Activated CD4-positive, alpha-beta T cell treated with anti-CD3 and anti-CD28 coated beads for 36 hours (primary cell): ENCODE results near the gene RPL22. TPM values are rescaled to one million over a fixed set of nuclear protein-coding genes. Genes with fewer than 3 reads are reported as not detected.
"Not testable (repeated sequence)": the region's sequence is repeated elsewhere in the genome, so short reads cannot be mapped to it uniquely, and the experiment has no call there.

ENCODE experiments used
- ATAC-seq: fragments of 200-7000 bp; cut with Tn5 transposase; one replicate; pipeline ENCODE4 v1.10.0; 2021; ENCODE audit warnings: mild to moderate bottlenecking, moderate library complexity
- CTCF ChIA-PET: fragments of 350-600 bp; sonication (Branson Sonifier 250); formaldehyde crosslinking; loops from one replicate; lab custom pipeline; 2021; ENCODE audit warnings: antibody characterized with exemption; lab: Charles Lee
- POLR2A ChIA-PET: fragments of 350-600 bp; sonication (Branson Sonifier 250); formaldehyde crosslinking; loops from one replicate; lab custom pipeline; 2021; ENCODE audit warnings: antibody characterized with exemption, inconsistent platforms; lab: Charles Lee
- DNase-seq: peaks from one replicate; pipeline ENCODE4 v3.0.0-alpha.2; 2020
- H3K27ac Mint-ChIP-seq: one replicate; pipeline ENCODE4 v1.8.0; 2021; ENCODE audit warnings: mixed read lengths
- H3K27me3 Mint-ChIP-seq: one replicate; pipeline ENCODE4 v1.8.0; 2021; ENCODE audit warnings: mixed read lengths
- H3K36me3 Mint-ChIP-seq: one replicate; pipeline ENCODE4 v1.8.0; 2021; ENCODE audit warnings: low read depth, mixed read lengths
- H3K4me1 Mint-ChIP-seq: one replicate; pipeline ENCODE4 v1.8.0; 2021; ENCODE audit warnings: mixed read lengths
- H3K4me3 Mint-ChIP-seq: one replicate; pipeline ENCODE4 v1.8.0; 2021; ENCODE audit warnings: mild to moderate bottlenecking, moderate library complexity, mixed read lengths
- H3K9me3 Mint-ChIP-seq: one replicate; pipeline ENCODE4 v1.8.0; 2021; ENCODE audit warnings: low read depth, mixed read lengths
- intact Hi-C, 2 experiments: fragments of 100-400 bp; cut with DNase I in 1 of 2; cut with micrococcal nuclease in 1 of 2; formaldehyde crosslinking; loops; one replicate each; pipeline versions ENCODE4 v1.14.2 to v1.15.1; 2022 to 2024; cut with DNase I, micrococcal nuclease
- total RNA-seq, 2 experiments: library from RNA; stranded (reverse); gene quantifications; one replicate each; pipeline ENCODE4 v1.2.3, GENCODE V29; 2021

RPL22 gene
- total RNA-seq, 2 experiments from 2014 or later, result 392 to 475 TPM

- ChIA-PET POLR2A (no interaction called here), CTCF (no interaction called here)
- H3K4me1 Mint-ChIP-seq, result peaks cover 12% of the 10 kb centered on the region
- H3K36me3 Mint-ChIP-seq, result peaks cover 35% of the 10 kb centered on the region
- H3K4me3 Mint-ChIP-seq, result no peak overlapping the region
- intact Hi-C loops, result loop anchor here in 1 of 2 experiments (10.0 kb wide), 1 partner anchor 551 kb away; the partner anchor contains the start of gene CAMTA1
- DNase-seq, result no peak
- no peak for ATAC-seq
- no peak overlapping the region for H3K27ac Mint-ChIP-seq
- no peaks in the 10 kb centered on the region for H3K9me3 Mint-ChIP-seq
- no peaks in the 10 kb centered on the region for H3K27me3 Mint-ChIP-seq
These were observed 34.0 kb upstream of the RPL22 start for GRCh38 chr1:6233376-6233775.

GRCh38 chr1:6225651-6226050 lies 26.3 kb upstream of the RPL22 start:
- Mint-ChIP-seq H3K36me3 (peaks cover 41% of the 10 kb centered on the region), H3K4me3 (no peak overlapping the region), H3K9me3 (no peaks in the 10 kb centered on the region), H3K27ac (no peak overlapping the region), H3K27me3 (no peaks in the 10 kb centered on the region), H3K4me1 (no peaks in the 10 kb centered on the region)
- ATAC-seq (no peak), DNase-seq (no peak)
- ChIA-PET POLR2A (no interaction called here), CTCF (interaction anchor here (0.6 to 1.0 kb wide), 3 partner anchors 9 to 263 kb away, joined by 3 read pairs; no protein-coding TSS in a partner anchor)
- intact Hi-C loops, result no loop called here

- Mint-ChIP-seq H3K9me3 (no peaks in the 10 kb centered on the region), H3K27ac (no peak overlapping the region), H3K4me3 (no peak overlapping the region), H3K36me3 (peaks cover 41% of the 10 kb centered on the region), H3K4me1 (no peaks in the 10 kb centered on the region), H3K27me3 (no peaks in the 10 kb centered on the region)
- ChIA-PET CTCF (no interaction called here), POLR2A (no interaction called here)
- DNase-seq, result no peak
- intact Hi-C loops, result no loop called here
- no peak for ATAC-seq
These were observed 25.3 kb upstream of the RPL22 start for GRCh38 chr1:6224718-6225117.

- ChIA-PET CTCF (no interaction called here), POLR2A (no interaction called here)
- ATAC-seq (no peak), DNase-seq (no peak)
- Mint-ChIP-seq H3K4me1 (no peaks in the 10 kb centered on the region), H3K4me3 (no peak overlapping the region), H3K36me3 (peaks cover 41% of the 10 kb centered on the region), H3K27me3 (no peaks in the 10 kb centered on the region), H3K9me3 (no peaks in the 10 kb centered on the region), H3K27ac (no peak overlapping the region)
- intact Hi-C loops, result no loop called here
These were observed 24.2 kb upstream of the RPL22 start for GRCh38 chr1:6223617-6224016.

DNA sequence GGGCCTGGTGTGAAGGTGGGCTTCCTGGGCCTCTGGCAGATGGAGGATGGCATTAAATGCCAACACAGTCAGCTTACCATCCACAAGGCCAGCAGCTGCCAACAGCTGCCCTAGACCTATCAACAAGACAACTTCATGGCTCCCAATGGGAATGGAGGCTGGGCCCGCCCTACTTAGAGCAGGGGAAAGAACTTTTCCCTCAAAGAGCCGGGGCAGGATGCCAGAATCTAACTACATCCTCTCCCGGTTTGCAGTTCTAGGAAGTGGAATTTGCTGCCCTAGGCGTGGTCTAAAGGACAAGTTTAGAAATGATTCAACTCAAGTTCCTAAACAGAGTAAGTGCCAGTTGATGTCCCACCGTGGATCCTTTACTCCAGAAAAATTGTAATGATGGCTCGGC lies 23.2 kb upstream of the RPL22 start:
- ChIA-PET POLR2A (no interaction called here), CTCF (no interaction called here)
- H3K4me1 Mint-ChIP-seq, result no peaks in the 10 kb centered on the region
- H3K36me3 Mint-ChIP-seq, result peaks cover 41% of the 10 kb centered on the region
- no peaks in the 10 kb centered on the region for H3K9me3 Mint-ChIP-seq
- intact Hi-C loops, result no loop called here
- H3K27ac Mint-ChIP-seq, result no peak overlapping the region
- ATAC-seq, result no peak
- DNase-seq, result no peak
- no peak overlapping the region for H3K4me3 Mint-ChIP-seq
- no peaks in the 10 kb centered on the region for H3K27me3 Mint-ChIP-seq

GRCh38 chr1:6221210-6221784 lies 21.9 kb upstream of the RPL22 start:
- no peak for DNase-seq
- Mint-ChIP-seq H3K4me1 (no peaks in the 10 kb centered on the region), H3K27me3 (no peaks in the 10 kb centered on the region), H3K9me3 (no peaks in the 10 kb centered on the region), H3K27ac (no peak overlapping the region), H3K4me3 (no peak overlapping the region), H3K36me3 (peaks cover 32% of the 10 kb centered on the region)
- intact Hi-C loops, result no loop called here
- POLR2A ChIA-PET, result interaction anchor here (0.7 kb wide), 1 partner anchor 94 kb away, joined by 3 read pairs; no protein-coding TSS in a partner anchor
- CTCF ChIA-PET, result interaction anchor here (0.8 kb wide), 1 partner anchor 25 kb away, joined by 4 read pairs; no protein-coding TSS in a partner anchor
- no peak for ATAC-seq

DNA sequence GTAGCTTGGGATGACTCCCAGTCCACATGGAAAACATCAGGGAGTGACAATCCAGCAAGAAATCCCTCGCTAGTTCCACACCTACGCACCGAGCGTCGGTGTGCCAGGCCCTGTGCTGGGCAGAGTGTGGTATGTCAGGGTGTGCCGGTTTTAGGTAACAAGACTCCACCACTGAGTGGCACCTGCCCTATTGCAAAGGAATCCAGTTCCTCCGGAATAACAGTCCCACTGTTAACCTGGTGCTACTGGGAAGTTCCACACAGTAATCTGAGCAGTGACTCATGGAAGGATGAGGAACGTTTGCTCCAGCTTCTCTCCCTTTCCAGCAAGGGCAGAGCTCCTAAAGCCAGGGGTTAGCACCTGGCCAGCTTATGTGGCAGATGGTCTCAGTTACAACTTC lies 20.8 kb upstream of the RPL22 start:
- DNase-seq, result no peak
- peaks cover 26% of the 10 kb centered on the region for H3K36me3 Mint-ChIP-seq
- POLR2A ChIA-PET, result no interaction called here
- H3K4me3 Mint-ChIP-seq, result no peak overlapping the region
- no peak for ATAC-seq
- CTCF ChIA-PET, result interaction anchor here (0.6 to 0.8 kb wide), 2 partner anchors 26 to 504 kb away, joined by 3 to 4 read pairs; no protein-coding TSS in a partner anchor
- H3K4me1 Mint-ChIP-seq, result no peaks in the 10 kb centered on the region
- intact Hi-C loops, result no loop called here
- H3K9me3 Mint-ChIP-seq, result no peaks in the 10 kb centered on the region
- H3K27me3 Mint-ChIP-seq, result peaks cover 2% of the 10 kb centered on the region
- no peak overlapping the region for H3K27ac Mint-ChIP-seq

GRCh38 chr1:6219641-6220040 lies 20.2 kb upstream of the RPL22 start:
- H3K27ac Mint-ChIP-seq, DNase-seq, intact Hi-C loops, H3K9me3 Mint-ChIP-seq, H3K4me3 Mint-ChIP-seq, H3K27me3 Mint-ChIP-seq, H3K4me1 Mint-ChIP-seq, ATAC-seq, CTCF ChIA-PET: not testable (repeated sequence)
- POLR2A ChIA-PET, result interaction anchor here (0.6 kb wide), 1 partner anchor 9 kb away, joined by 3 read pairs; no protein-coding TSS in a partner anchor
- H3K36me3 Mint-ChIP-seq, result peaks cover 25% of the 10 kb centered on the region

GRCh38 chr1:6218375-6219164 lies 19.2 kb upstream of the RPL22 start:
- no peak for DNase-seq
- peaks cover 2% of the 10 kb centered on the region for H3K27me3 Mint-ChIP-seq
- ChIA-PET POLR2A (no interaction called here), CTCF (interaction anchor here (0.6 to 1.9 kb wide), 2 partner anchors 14 to 204 kb away, joined by 3 to 5 read pairs; no protein-coding TSS in a partner anchor)
- no peaks in the 10 kb centered on the region for H3K9me3 Mint-ChIP-seq
- H3K4me3 Mint-ChIP-seq, result no peak overlapping the region
- ATAC-seq, result no peak
- H3K36me3 Mint-ChIP-seq, result peaks cover 15% of the 10 kb centered on the region
- no peaks in the 10 kb centered on the region for H3K4me1 Mint-ChIP-seq
- no peak overlapping the region for H3K27ac Mint-ChIP-seq
- intact Hi-C loops, result no loop called here

- H3K4me1 Mint-ChIP-seq, result peaks cover 3% of the 10 kb centered on the region
These were observed 13.0 kb upstream of the RPL22 start for GRCh38 chr1:6212193-6212959.

DNA sequence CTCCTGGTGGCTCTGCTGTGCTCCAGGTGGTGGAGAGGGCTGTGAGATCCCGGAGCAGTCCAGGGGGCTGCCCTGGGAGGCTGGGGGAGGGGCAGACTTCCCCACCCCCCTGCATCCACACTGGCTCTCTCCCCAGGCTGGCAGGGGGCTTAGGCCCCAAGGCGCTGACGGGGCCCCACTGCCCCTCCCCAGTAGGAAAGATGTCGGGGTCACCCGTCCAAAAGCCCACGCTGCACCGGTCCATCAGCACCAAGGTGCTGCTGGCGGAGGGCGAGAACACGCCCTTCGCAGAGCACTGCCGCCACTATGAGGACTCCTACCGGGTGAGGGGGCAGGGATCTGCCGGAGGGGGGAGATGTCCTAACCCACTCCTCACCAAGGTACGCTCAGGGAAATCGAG lies 12.3 kb upstream of the RPL22 start:
- H3K4me3 Mint-ChIP-seq, result no peak overlapping the region
- H3K27ac Mint-ChIP-seq, result no peak overlapping the region
- CTCF ChIA-PET, result interaction anchor here (0.5 kb wide), 1 partner anchor 76 kb away, joined by 3 read pairs; no protein-coding TSS in a partner anchor

More at GRCh38 chr1:6212193-6212959, 13.0 kb upstream of the RPL22 start:
- DNase-seq (no peak), ATAC-seq (no peak)
- H3K27ac Mint-ChIP-seq, result no peak overlapping the region
- H3K27me3 Mint-ChIP-seq, result peaks cover 14% of the 10 kb centered on the region
- H3K9me3 Mint-ChIP-seq, result no peaks in the 10 kb centered on the region
- intact Hi-C loops, result no loop called here
- CTCF ChIA-PET, result interaction anchor here (0.5 kb wide), 1 partner anchor 76 kb away, joined by 3 read pairs; no protein-coding TSS in a partner anchor
- H3K36me3 Mint-ChIP-seq, result no peaks in the 10 kb centered on the region
- POLR2A ChIA-PET, result no interaction called here
- H3K4me3 Mint-ChIP-seq, result no peak overlapping the region

More for the DNA sequence above, 12.3 kb upstream of the RPL22 start:
- H3K27me3 Mint-ChIP-seq, result peaks cover 14% of the 10 kb centered on the region
- no peaks in the 10 kb centered on the region for H3K36me3 Mint-ChIP-seq
- no peak for ATAC-seq
- intact Hi-C loops, result no loop called here
- POLR2A ChIA-PET, result no interaction called here
- H3K9me3 Mint-ChIP-seq, result no peaks in the 10 kb centered on the region
- peaks cover 3% of the 10 kb centered on the region for H3K4me1 Mint-ChIP-seq
- no peak for DNase-seq
